Hindlimb muscle (tissue), 1 donor: Measurements from ENCODE around the gene GSDMA. TPM values are rescaled to one million over a fixed set of nuclear protein-coding genes. Genes with fewer than 3 reads are reported as not detected.
A peak's percentile ranks its signal among the peaks of the same experiment; 100 is the strongest.
"Not testable (repeated sequence)": the region's sequence is repeated elsewhere in the genome, so short reads cannot be mapped to it uniquely, and the experiment has no call there.

ENCODE experiments used
- DNase-seq: peaks from one replicate; pipeline ENCODE4 v3.0.0-alpha.2; 2013
- polyA plus RNA-seq: library from polyadenylated mRNA; unstranded; fragments of 120-200 nt; gene quantifications from one replicate; pipeline ENCODE4 v1.2.1, GENCODE V29; 2013; ENCODE audit not compliant: insufficient read length

Gene GSDMA
- polyA plus RNA-seq, 1 donor: 0.13 TPM

- no peak for DNase-seq
Observed at GRCh38 chr17:39997543-39997942, 34.7 kb downstream of the GSDMA start.

GRCh38 chr17:39999067-39999466 lies 36.3 kb downstream of the GSDMA start:
- DNase-seq: no peak

GRCh38 chr17:40000161-40000560 lies 37.4 kb downstream of the GSDMA start:
- no peak for DNase-seq

GRCh38 chr17:40001335-40001734 lies 38.5 kb downstream of the GSDMA start:
- not testable (repeated sequence) for DNase-seq

GRCh38 chr17:40004072-40004471 lies 41.3 kb downstream of the GSDMA start:
- DNase-seq: no peak

- no peak for DNase-seq
Observed at GRCh38 chr17:40004712-40005111, 41.9 kb downstream of the GSDMA start.

GRCh38 chr17:40005520-40005919 lies 42.7 kb downstream of the GSDMA start:
- DNase-seq: no peak

- DNase-seq: not testable (repeated sequence)
Observed at GRCh38 chr17:40010946-40011500, 48.2 kb downstream of the GSDMA start.

- DNase-seq: not testable (repeated sequence)
Observed at GRCh38 chr17:40012017-40012647, 49.3 kb downstream of the GSDMA start.

- no peak for DNase-seq
Observed at GRCh38 chr17:40014375-40014980, 51.7 kb downstream of the GSDMA start.

- DNase-seq: no peak
Observed at GRCh38 chr17:40015005-40015997, 52.5 kb downstream of the GSDMA start, which contains the start of gene CSF3. Gene CSF3 (plus strand): TSS chr17:40015440. CDS start chr17:40015475, 35 bp downstream.

GRCh38 chr17:40015998-40016985 lies 53.5 kb downstream of the GSDMA start:
- DNase-seq: no peak

GRCh38 chr17:40017422-40018080 lies 54.7 kb downstream of the GSDMA start:
- peak; percentile 53 for DNase-seq

- DNase-seq: peak; percentile 63
Observed at GRCh38 chr17:40018211-40019121, 55.7 kb downstream of the GSDMA start.

- peak; percentile 42 for DNase-seq
Observed at GRCh38 chr17:40019140-40019991, 56.6 kb downstream of the GSDMA start.

GRCh38 chr17:40020146-40020545 lies 57.3 kb downstream of the GSDMA start:
- no peak for DNase-seq

- DNase-seq: no peak
Observed at GRCh38 chr17:40021451-40021971, 58.7 kb downstream of the GSDMA start.

GRCh38 chr17:40022497-40022896 lies 59.7 kb downstream of the GSDMA start:
- DNase-seq: no peak
